K562 (cell line): Measurements from ENCODE around the gene RPS19. TPM values are rescaled to one million over a fixed set of nuclear protein-coding genes. Genes with fewer than 3 reads are reported as not detected.

ENCODE experiments used
- CBX3 ChIP-seq, 2 experiments: IDR thresholded peaks; 1 replicate in 1 of 2; 2 replicates in 1 of 2; pipeline ENCODE4 v1.6.1; 2012; ENCODE audit warnings: inconsistent platforms in 2 of 2, low read length in 2 of 2, borderline replicate concordance in 1 of 2, control low read depth in 1 of 2
- CTCFL ChIP-seq: IDR thresholded peaks from 2 replicates; pipeline ENCODE4 v1.6.1; 2011; ENCODE audit warnings: borderline replicate concordance, low read depth, mild to moderate bottlenecking, moderate library complexity, low read length; ENCODE audit not compliant: insufficient read depth, poor library complexity, severe bottlenecking
- DPF2 ChIP-seq: fragments of 450-650 bp; IDR thresholded peaks from 2 replicates; pipeline ENCODE4 v1.6.1; 2016
- ELF1 ChIP-seq: fragments of 200-800 bp; sonication (Bioruptor generic); IDR thresholded peaks from 2 replicates; pipeline ENCODE4 v1.6.1; 2016; ENCODE audit warnings: missing genetic modification characterization, missing compliant biosample characterization
- ETS1 ChIP-seq: conservative IDR thresholded peaks from 2 replicates; pipeline ENCODE4 v1.6.1; 2011; ENCODE audit warnings: low read depth, mild to moderate bottlenecking, low read length; ENCODE audit not compliant: control insufficient read depth
- FOXP1 ChIP-seq: sonication (generic); formaldehyde crosslinking; IDR thresholded peaks from 2 replicates; pipeline ENCODE4 v1.8.0; 2022; ENCODE audit warnings: mild to moderate bottlenecking, missing genetic modification reagents
- ILF3 ChIP-seq: fragments of 450-650 bp; IDR thresholded peaks from 2 replicates; pipeline ENCODE4 v1.6.1; 2018; ENCODE audit warnings: antibody characterized with exemption, mild to moderate bottlenecking, moderate library complexity, borderline replicate concordance
- L3MBTL2 ChIP-seq: fragments of 450-650 bp; IDR thresholded peaks from 2 replicates; pipeline ENCODE4 v1.6.1; 2016; ENCODE audit warnings: mild to moderate bottlenecking, moderate library complexity
- RBM14 ChIP-seq: fragments of 200-400 bp; formaldehyde crosslinking; IDR thresholded peaks from 2 replicates; pipeline ENCODE4 v1.6.1; 2018; ENCODE audit warnings: low read depth, mild to moderate bottlenecking, low read length, moderate library complexity, borderline replicate concordance; ENCODE audit not compliant: insufficient read depth
- SP1 ChIP-seq: sonication (generic); formaldehyde crosslinking; IDR thresholded peaks from 2 replicates; pipeline ENCODE4 v1.8.1; 2022; ENCODE audit warnings: mild to moderate bottlenecking, missing genetic modification reagents
- SRSF3 ChIP-seq: fragments of 200-400 bp; formaldehyde crosslinking; IDR thresholded peaks from 2 replicates; pipeline ENCODE4 v1.6.1; 2016; ENCODE audit warnings: mild to moderate bottlenecking, low read length, moderate library complexity; ENCODE audit not compliant: insufficient read depth
- ZNF140 ChIP-seq: fragments of 250-450 bp; sonication (Bioruptor Pico); IDR thresholded peaks from 2 replicates; pipeline ENCODE4 v1.8.0; 2021; ENCODE audit warnings: moderate library complexity, mild to moderate bottlenecking, inconsistent platforms
- ZNF23 ChIP-seq: fragments of 250-450 bp; sonication (Bioruptor Pico); IDR thresholded peaks from 2 replicates; pipeline ENCODE4 v1.4.0; 2020; ENCODE audit warnings: mild to moderate bottlenecking
- ZNF277 ChIP-seq: fragments of 250-450 bp; sonication (Bioruptor Pico); IDR thresholded peaks from 2 replicates; pipeline ENCODE4 v1.8.0; 2022; ENCODE audit warnings: inconsistent platforms, mild to moderate bottlenecking, moderate library complexity, borderline replicate concordance
- ZNF518B ChIP-seq: fragments of 250-450 bp; sonication (Bioruptor Pico); IDR thresholded peaks from 2 replicates; pipeline ENCODE4 v1.5.0; 2021; ENCODE audit warnings: mild to moderate bottlenecking, moderate library complexity
- ZNF589 ChIP-seq: fragments of 200-800 bp; sonication (Bioruptor generic); IDR thresholded peaks from 2 replicates; pipeline ENCODE4 v1.6.1; 2016; ENCODE audit warnings: low read depth, missing genetic modification characterization, missing compliant biosample characterization
- ZNF644 ChIP-seq: fragments of 200-800 bp; sonication (Bioruptor generic); IDR thresholded peaks from 2 replicates; pipeline ENCODE4 v1.6.1; 2016; ENCODE audit warnings: low read depth, missing genetic modification characterization, missing compliant biosample characterization
- polyA plus RNA-seq, 8 experiments: library from polyadenylated mRNA; depleted of rRNA in 4 of 8; stranded (reverse) in 5 of 8; unstranded in 3 of 8; fragments of >200 nt; fragmentation: Nextera tagmentation in 2 of 8; fragmentation: Illumina TruSeq in 1 of 8; extraction: Ambion mirVana in 2 of 8; extraction: Trizol in 1 of 8; gene quantifications; 2 replicates each; pipeline versions ENCODE4 v1.2.1 to v1.2.3, GENCODE V29; 2011 to 2014; ENCODE audit warnings: inconsistent platforms in 1 of 8, missing spikeins in 1 of 8
- total RNA-seq, 7 experiments: library from RNA; depleted of rRNA in 6 of 7; stranded (reverse); fragments of >200 nt in 6 of 7; fragmentation: Illumina TruSeq in 2 of 7; extraction: Trizol in 2 of 7; gene quantifications; 2 replicates each; pipeline versions ENCODE4 v1.2.1 to v1.2.3, GENCODE V29; 2011 to 2021; ENCODE audit warnings: low replicate concordance in 1 of 7

Gene RPS19
- total and polyA plus RNA-seq, 9 of the 15 experiments (the other 6 are each of a cell fraction or from before 2014, with no cell fraction given), result 1,964 to 3,408 (median 2,747) TPM

- TF ChIP-seq CTCFL (no peak), SRSF3 (no peak), ZNF23 (CRISPR knock-in tag) (no peak), RBM14 (no peak), ETS1 (no peak), ELF1 (tag) (no peak), SP1 (CRISPR knock-in tag) (no peak), DPF2 (no peak), FOXP1 (CRISPR knock-in tag) (no peak), ILF3 (no peak), ZNF518B (no peak), ZNF644 (tag) (no peak), ZNF277 (no peak), ZNF589 (CRISPR knock-in tag) (no peak), ZNF140 (CRISPR knock-in tag) (no peak), L3MBTL2 (peak; percentile 79), CBX3 (IDR thresholded peaks at IDR 0.05; ENCODE audit: borderline replicate concordance in 1 of 2, low read length in 2 of 2) (peak in 1 of 2 experiments; percentile 20; a peak in 1 of 3 replicates)
- TF ChIP-seq, all 486 proteins: peak for 5
These were observed 15.5 kb upstream of the RPS19 start, which contains the start of gene LYPD4 (continued) for GRCh38 chr19:41844601-41845000.
